PC-3 (cell line): ENCODE results near the gene HIBCH. TPM values are rescaled to one million over a fixed set of nuclear protein-coding genes. Genes with fewer than 3 reads are reported as not detected.
"Not testable (repeated sequence)": the region's sequence is repeated elsewhere in the genome, so short reads cannot be mapped to it uniquely, and the experiment has no call there.

Experiments
- ATAC-seq: fragments of 200-7000 bp; cut with Tn5 transposase; 2 replicates; pipeline ENCODE4 v1.9.1; 2020; ENCODE audit warnings: mild to moderate bottlenecking, moderate library complexity
- BruUV-seq: library from RNA; stranded (reverse); fragments of 400-500 nt; replicated peaks from 2 replicates; lab custom pipeline; 2021; lab: Mats Ljungman, UMichigan
- CTCF ChIA-PET: fragments of 300-600 bp; sonication (Branson Sonifier 250); formaldehyde crosslinking; loops from one replicate; lab custom pipeline; 2022; ENCODE audit warnings: antibody characterized with exemption; lab: Charles Lee
- POLR2A ChIA-PET: fragments of 300-600 bp; sonication (Branson Sonifier 250); formaldehyde crosslinking; loops from one replicate; lab custom pipeline; 2022; ENCODE audit warnings: antibody characterized with exemption; ENCODE audit not compliant: unreplicated experiment; lab: Charles Lee
- DNase-seq: peaks from one replicate; pipeline ENCODE4 v3.0.0-alpha.2; 2015
- H2AFZ ChIP-seq: fragments of 300-600 bp; sonication (generic); 2 replicates; pipeline ENCODE4 v1.6.0; 2016; ENCODE audit warnings: antibody characterized with exemption, low read length
- H3F3A ChIP-seq: fragments of 300-600 bp; sonication (generic); one replicate; pipeline ENCODE4 v1.6.0; 2017; ENCODE audit warnings: antibody characterized with exemption, low read length, control low read depth, mild to moderate bottlenecking; ENCODE audit not compliant: unreplicated experiment
- H3K27ac ChIP-seq: fragments of 300-600 bp; sonication (generic); 2 replicates; pipeline ENCODE4 v1.5.1; 2016; ENCODE audit warnings: mild to moderate bottlenecking, low read length
- H3K27me3 ChIP-seq: fragments of 300-600 bp; sonication (generic); 2 replicates; pipeline ENCODE4 v1.6.1; 2016; ENCODE audit warnings: low read length, mixed read lengths
- H3K36me3 ChIP-seq: fragments of 300-600 bp; sonication (generic); 2 replicates; pipeline ENCODE4 v1.6.1; 2016; ENCODE audit warnings: low read depth, mixed run types, low read length, mixed read lengths
- H3K4me1 ChIP-seq: fragments of 300-600 bp; sonication (generic); 2 replicates; pipeline ENCODE4 v1.5.1; 2016; ENCODE audit warnings: low read length; ENCODE audit not compliant: insufficient read depth
- H3K4me2 ChIP-seq: fragments of 300-600 bp; sonication (generic); 2 replicates; pipeline ENCODE4 v1.6.0; 2016; ENCODE audit warnings: low read length
- H3K4me3 ChIP-seq: fragments of 300-600 bp; sonication (generic); 2 replicates; pipeline ENCODE4 v1.5.1; 2016; ENCODE audit warnings: mild to moderate bottlenecking, low read length, mixed read lengths
- H3K79me2 ChIP-seq: fragments of 300-600 bp; sonication (generic); 2 replicates; pipeline ENCODE4 v1.6.1; 2017; ENCODE audit warnings: low read length, mixed read lengths
- H3K9ac ChIP-seq: fragments of 300-600 bp; sonication (generic); 2 replicates; pipeline ENCODE4 v1.6.0; 2016; ENCODE audit warnings: mild to moderate bottlenecking, low read length
- H3K9me2 ChIP-seq: fragments of 300-600 bp; sonication (generic); replicated peaks from 2 replicates; pipeline ENCODE4 v1.6.1; 2016; ENCODE audit warnings: mixed run types, low read length, mixed read lengths
- H3K9me3 ChIP-seq: fragments of 300-600 bp; sonication (generic); 2 replicates; pipeline ENCODE4 v1.6.1; 2016; ENCODE audit warnings: low read length, mixed read lengths
- H4K20me1 ChIP-seq: fragments of 300-600 bp; sonication (generic); 2 replicates; pipeline ENCODE4 v1.6.1; 2016; ENCODE audit warnings: low read length, mixed read lengths
- EZH2 ChIP-seq: fragments of 300-600 bp; sonication (generic); IDR thresholded peaks from one replicate; pipeline ENCODE4 v1.6.1; 2017; ENCODE audit warnings: antibody characterized with exemption, mild to moderate bottlenecking, low read length; ENCODE audit not compliant: unreplicated experiment
- EZH2phosphoT487 ChIP-seq: fragments of 300-600 bp; sonication (generic); IDR thresholded peaks from 2 replicates; pipeline ENCODE4 v1.6.1; 2018; ENCODE audit warnings: mild to moderate bottlenecking, antibody characterized with exemption, low read length, borderline replicate concordance
- intact Hi-C: fragments of 100-400 bp; cut with micrococcal nuclease; formaldehyde crosslinking; loops from 2 replicates; pipeline ENCODE4 v1.9.0; 2023
- total RNA-seq: library from RNA; depleted of rRNA; stranded (reverse); fragments of >200 nt; gene quantifications from 2 replicates; pipeline ENCODE4 v1.2.3, GENCODE V29; 2014
- TF ChIP-seq, protein P1 (sequence below): fragments of 300-600 bp; sonication (generic); conservative IDR thresholded peaks from 2 replicates; pipeline ENCODE4 v1.5.1; 2017; ENCODE audit warnings: antibody characterized with exemption, low read depth, mild to moderate bottlenecking, low read length

The HIBCH gene
- total RNA-seq, 1 experiment from 2014 or later, result 12.0 TPM

DNA sequence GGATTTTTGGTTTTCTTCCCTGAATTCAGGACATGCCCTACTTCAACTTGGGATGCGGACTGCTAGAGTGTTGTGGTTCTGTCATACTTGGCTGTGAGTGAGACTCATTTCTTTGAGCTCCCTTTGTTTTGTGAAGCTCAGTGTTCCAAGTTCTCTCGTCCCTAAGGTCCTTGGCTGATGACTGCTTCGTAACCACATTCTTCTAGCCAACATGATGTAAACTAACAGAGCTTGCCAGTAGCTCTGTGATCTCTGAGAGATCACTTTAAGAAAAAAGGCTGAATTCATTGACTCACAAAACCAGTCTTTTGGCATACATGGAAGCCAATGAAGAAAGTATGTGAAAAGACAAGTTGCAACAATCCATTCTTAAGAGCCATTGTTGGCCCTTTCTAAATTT, 160.2 kb downstream of the HIBCH start:
- H3K36me3 ChIP-seq, result no peaks in the 10 kb centered on the region
- no peak overlapping the region for H3K9ac ChIP-seq
- DNase-seq (no peak), ATAC-seq (no peak)
- no peaks in the 10 kb centered on the region for H3F3A ChIP-seq
- no peaks in the 10 kb centered on the region for H3K27me3 ChIP-seq
- H3K4me2 ChIP-seq, result no peak overlapping the region
- no peaks in the 10 kb centered on the region for H3K9me2 ChIP-seq
- H2AFZ ChIP-seq, result no peak overlapping the region
- no TSS peak for BruUV-seq
- H3K9me3 ChIP-seq, result no peaks in the 10 kb centered on the region
- no peaks in the 10 kb centered on the region for H4K20me1 ChIP-seq
- no peaks in the 10 kb centered on the region for H3K79me2 ChIP-seq
- TF ChIP-seq EZH2phosphoT487, result no peak
- no peak overlapping the region for H3K4me3 ChIP-seq
- no peaks in the 10 kb centered on the region for H3K4me1 ChIP-seq
- intact Hi-C loops, result no loop called here
- POLR2A ChIA-PET, result no interaction called here
- CTCF ChIA-PET, result no interaction called here
- no peak overlapping the region for H3K27ac ChIP-seq

DNA sequence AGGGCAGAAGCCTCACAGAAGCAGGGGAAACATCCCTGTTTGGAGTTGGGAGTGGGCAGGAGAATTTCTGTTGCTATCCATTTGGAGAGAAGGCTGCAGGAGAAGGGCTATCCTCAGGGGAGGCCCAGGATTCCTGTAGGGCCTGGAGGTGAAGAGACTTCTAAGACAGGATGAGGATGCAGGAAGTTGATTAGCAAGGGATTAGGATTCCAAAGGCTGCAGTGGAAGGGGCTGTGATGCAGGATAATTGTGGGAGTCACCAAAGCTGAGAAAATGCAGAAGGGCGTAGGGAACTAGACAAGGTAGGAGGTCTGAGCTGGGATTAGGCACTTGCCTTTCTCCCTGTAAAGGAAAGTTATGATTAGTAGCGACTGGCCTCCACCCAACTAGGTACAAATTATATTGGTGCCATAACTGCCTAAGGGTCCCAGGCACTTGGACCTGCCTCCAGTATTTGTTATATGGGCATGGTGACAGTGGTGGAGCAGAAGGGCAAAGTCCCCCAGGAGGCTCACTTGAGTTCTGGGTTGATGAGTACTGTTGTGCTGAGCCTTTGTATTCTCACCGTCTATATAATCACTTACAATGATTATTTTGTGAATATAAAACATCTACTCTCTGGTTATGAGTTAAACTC, 160.7 kb downstream of the HIBCH start:
- no peak for ATAC-seq
- Histone ChIP-seq H2AFZ (no peak overlapping the region), H3K27me3 (no peaks in the 10 kb centered on the region), H3K36me3 (no peaks in the 10 kb centered on the region), H3K4me3 (no peak overlapping the region), H3K9me3 (no peaks in the 10 kb centered on the region), H3K9ac (no peak overlapping the region), H4K20me1 (no peaks in the 10 kb centered on the region), H3K4me2 (no peak overlapping the region), H3K4me1 (no peaks in the 10 kb centered on the region), H3K27ac (no peak overlapping the region), H3F3A (no peaks in the 10 kb centered on the region), H3K79me2 (no peaks in the 10 kb centered on the region), H3K9me2 (no peaks in the 10 kb centered on the region)
- DNase-seq, result no peak
- intact Hi-C loops, result no loop called here
- no TSS peak for BruUV-seq
- CTCF ChIA-PET, result no interaction called here
- POLR2A ChIA-PET, result no interaction called here
- TF ChIP-seq EZH2 (no peak), EZH2phosphoT487 (no peak)
- TF ChIP-seq, protein P1, sequence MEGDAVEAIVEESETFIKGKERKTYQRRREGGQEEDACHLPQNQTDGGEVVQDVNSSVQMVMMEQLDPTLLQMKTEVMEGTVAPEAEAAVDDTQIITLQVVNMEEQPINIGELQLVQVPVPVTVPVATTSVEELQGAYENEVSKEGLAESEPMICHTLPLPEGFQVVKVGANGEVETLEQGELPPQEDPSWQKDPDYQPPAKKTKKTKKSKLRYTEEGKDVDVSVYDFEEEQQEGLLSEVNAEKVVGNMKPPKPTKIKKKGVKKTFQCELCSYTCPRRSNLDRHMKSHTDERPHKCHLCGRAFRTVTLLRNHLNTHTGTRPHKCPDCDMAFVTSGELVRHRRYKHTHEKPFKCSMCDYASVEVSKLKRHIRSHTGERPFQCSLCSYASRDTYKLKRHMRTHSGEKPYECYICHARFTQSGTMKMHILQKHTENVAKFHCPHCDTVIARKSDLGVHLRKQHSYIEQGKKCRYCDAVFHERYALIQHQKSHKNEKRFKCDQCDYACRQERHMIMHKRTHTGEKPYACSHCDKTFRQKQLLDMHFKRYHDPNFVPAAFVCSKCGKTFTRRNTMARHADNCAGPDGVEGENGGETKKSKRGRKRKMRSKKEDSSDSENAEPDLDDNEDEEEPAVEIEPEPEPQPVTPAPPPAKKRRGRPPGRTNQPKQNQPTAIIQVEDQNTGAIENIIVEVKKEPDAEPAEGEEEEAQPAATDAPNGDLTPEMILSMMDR, result no peak

DNA sequence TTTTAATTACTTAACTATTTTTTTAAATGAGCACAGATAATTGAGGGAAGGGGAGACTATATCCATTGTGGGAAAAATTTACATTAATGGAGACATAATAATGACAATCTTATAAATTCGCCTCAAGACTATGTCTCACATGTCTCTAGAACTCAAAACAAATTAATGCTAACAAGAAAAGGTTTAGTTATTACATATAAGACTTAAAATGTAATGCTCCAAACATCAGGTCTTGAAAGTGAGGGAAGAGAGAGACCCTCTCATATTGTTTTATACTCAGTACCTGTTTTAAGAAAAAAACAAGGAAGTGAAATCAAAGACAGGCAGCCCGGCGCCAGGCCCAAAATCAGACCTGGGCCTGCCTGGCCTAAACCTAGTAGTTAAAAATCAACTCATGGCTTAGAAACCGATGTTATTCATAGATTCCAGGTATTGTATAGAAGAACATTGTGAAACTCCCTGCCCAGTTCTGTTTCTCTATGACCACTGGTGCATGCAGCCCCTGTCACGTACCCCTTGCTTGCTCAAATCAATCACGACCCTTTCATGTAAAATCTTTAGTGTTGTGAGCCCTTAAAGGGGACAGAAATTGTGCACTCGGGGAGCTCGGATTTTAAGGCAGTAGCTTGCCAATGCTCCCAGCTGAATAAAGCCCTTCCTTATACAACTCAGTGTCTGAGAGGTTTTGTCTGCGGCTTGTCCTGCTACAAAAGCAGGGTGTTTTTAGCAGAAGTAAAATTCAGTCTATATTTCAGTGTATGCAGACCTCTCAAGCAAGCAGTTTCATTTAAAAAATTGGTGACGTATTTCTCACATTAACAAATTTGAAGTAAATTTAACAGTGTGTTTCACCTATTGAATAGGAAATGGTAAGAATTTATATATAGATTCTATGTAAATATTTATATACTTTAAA, 161.8 kb downstream of the HIBCH start:
- intact Hi-C loops, POLR2A ChIA-PET: not testable (repeated sequence)

More for the DNA sequence above, 161.8 kb downstream of the HIBCH start:
- H3K9me2 ChIP-seq, H2AFZ ChIP-seq, DNase-seq, H3K27ac ChIP-seq, H4K20me1 ChIP-seq, H3K79me2 ChIP-seq, H3K27me3 ChIP-seq, BruUV-seq, H3K9me3 ChIP-seq, H3K4me2 ChIP-seq, ATAC-seq, H3K36me3 ChIP-seq, CTCF ChIA-PET, H3F3A ChIP-seq, H3K4me1 ChIP-seq, H3K9ac ChIP-seq, H3K4me3 ChIP-seq: not testable (repeated sequence)
